Neutrophil (primary cell): ENCODE results near the gene MTIF2.
"Not testable (repeated sequence)": the region's sequence is repeated elsewhere in the genome, so short reads cannot be mapped to it uniquely, and the experiment has no call there.

Source experiments
- H3K27ac ChIP-seq: fragments of 200-600 bp; sonication (generic); 2 replicates; pipeline ENCODE4 v1.5.1; 2016; ENCODE audit warnings: mild to moderate bottlenecking, moderate library complexity
- H3K27me3 ChIP-seq: fragments of 200-600 bp; sonication (generic); 2 replicates; pipeline ENCODE4 v1.6.0; 2016; ENCODE audit warnings: mild to moderate bottlenecking
- H3K36me3 ChIP-seq: fragments of 200-600 bp; sonication (generic); 2 replicates; pipeline ENCODE4 v1.5.1; 2017
- H3K4me1 ChIP-seq, 2 experiments: fragments of 200-600 bp in 1 of 2; sonication (generic) in 1 of 2; 1 replicate in 1 of 2; 2 replicates in 1 of 2; pipeline versions ENCODE4 v1.5.1 to v1.6.1; 2013 to 2016; ENCODE audit warnings: low read depth in 1 of 2, low read length in 1 of 2, mild to moderate bottlenecking in 1 of 2, moderate library complexity in 1 of 2; ENCODE audit not compliant: control insufficient read depth in 1 of 2, insufficient read depth in 1 of 2
- H3K4me3 ChIP-seq, 2 experiments: fragments of 200-600 bp in 1 of 2; sonication (generic) in 1 of 2; 1 replicate in 1 of 2; 2 replicates in 1 of 2; pipeline ENCODE4 v1.5.1; 2013 to 2016; ENCODE audit warnings: low read depth in 1 of 2, low read length in 1 of 2, mild to moderate bottlenecking in 1 of 2, moderate library complexity in 1 of 2
- H3K9me3 ChIP-seq: fragments of 200-600 bp; sonication (generic); 2 replicates; pipeline ENCODE4 v1.5.1; 2016
- TF ChIP-seq, protein P1 (sequence below): fragments of 200-600 bp; sonication (generic); IDR thresholded peaks from 2 replicates; pipeline ENCODE4 v1.5.1; 2016; ENCODE audit warnings: antibody characterized with exemption

Gene MTIF2

DNA sequence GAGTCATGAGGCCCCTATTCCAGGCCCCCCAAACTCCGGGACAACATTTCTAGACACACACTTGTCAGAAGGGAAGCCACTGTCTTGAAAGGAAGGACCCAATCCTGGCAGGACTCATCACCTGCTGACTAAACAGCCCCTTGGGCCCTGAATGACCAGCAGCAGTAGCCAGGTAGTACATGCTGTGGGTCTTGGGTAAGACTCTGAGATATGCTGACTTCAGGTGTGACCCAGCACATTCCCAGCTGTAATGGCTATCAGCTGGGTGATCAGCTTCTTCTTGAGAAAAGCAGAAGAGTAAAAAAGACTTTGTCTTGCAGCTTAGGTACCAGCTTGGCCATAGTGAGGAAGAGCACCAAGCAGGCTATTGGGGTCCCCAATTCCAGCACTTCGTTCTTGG lies 72.5 kb downstream of the MTIF2 start:
- Histone ChIP-seq H3K9me3 (no peaks in the 10 kb centered on the region), H3K4me1 (no peaks in the 10 kb centered on the region), H3K27ac (no peak overlapping the region), H3K36me3 (no peaks in the 10 kb centered on the region), H3K27me3 (no peaks in the 10 kb centered on the region), H3K4me3 (no peak overlapping the region)
- TF ChIP-seq, protein P1, sequence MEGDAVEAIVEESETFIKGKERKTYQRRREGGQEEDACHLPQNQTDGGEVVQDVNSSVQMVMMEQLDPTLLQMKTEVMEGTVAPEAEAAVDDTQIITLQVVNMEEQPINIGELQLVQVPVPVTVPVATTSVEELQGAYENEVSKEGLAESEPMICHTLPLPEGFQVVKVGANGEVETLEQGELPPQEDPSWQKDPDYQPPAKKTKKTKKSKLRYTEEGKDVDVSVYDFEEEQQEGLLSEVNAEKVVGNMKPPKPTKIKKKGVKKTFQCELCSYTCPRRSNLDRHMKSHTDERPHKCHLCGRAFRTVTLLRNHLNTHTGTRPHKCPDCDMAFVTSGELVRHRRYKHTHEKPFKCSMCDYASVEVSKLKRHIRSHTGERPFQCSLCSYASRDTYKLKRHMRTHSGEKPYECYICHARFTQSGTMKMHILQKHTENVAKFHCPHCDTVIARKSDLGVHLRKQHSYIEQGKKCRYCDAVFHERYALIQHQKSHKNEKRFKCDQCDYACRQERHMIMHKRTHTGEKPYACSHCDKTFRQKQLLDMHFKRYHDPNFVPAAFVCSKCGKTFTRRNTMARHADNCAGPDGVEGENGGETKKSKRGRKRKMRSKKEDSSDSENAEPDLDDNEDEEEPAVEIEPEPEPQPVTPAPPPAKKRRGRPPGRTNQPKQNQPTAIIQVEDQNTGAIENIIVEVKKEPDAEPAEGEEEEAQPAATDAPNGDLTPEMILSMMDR: no peak

DNA sequence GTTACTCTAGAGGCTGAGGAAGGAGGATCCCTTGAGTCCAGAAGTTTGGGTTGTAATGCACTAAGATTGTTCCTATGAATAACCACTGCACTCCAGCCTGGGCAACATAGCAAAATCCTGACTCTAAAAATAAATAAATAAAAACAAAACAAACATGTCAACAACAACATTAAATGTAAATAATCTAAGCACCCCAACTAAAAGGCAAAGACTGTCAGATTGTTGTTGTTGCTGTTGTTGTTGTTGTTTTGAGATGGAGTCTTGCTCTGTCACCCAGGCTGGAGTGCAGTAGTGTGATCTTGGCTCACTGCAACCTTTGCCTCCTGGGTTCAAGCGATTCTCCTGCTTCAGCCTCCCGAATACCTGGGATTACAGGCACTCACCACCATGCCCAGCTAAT lies 77.1 kb downstream of the MTIF2 start:
- not testable (repeated sequence) for H3K27me3 ChIP-seq, H3K4me1 ChIP-seq, H3K4me3 ChIP-seq, H3K9me3 ChIP-seq, H3K27ac ChIP-seq, H3K36me3 ChIP-seq

DNA sequence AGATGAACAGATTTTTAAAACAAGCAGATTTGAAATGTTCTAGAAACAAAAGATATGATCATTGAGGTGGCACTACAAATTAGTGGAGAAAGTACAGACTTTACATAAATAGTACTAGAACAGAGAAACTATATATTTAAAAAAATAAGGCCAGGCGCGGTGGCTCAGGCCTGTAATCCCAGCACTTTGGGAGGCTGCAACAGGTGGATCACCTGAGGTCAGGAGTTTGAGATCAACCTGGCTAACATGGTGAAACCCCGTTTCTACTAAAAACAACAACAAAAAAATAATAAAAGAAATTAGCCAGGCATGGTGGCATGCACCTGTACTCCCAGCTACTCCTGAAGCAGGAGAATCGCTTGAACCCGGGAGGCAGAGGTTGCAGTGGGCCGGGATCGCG lies 82.2 kb downstream of the MTIF2 start:
- not testable (repeated sequence) for H3K27me3 ChIP-seq, H3K9me3 ChIP-seq, H3K4me1 ChIP-seq, H3K36me3 ChIP-seq, H3K4me3 ChIP-seq, H3K27ac ChIP-seq
